ENCODE results near the gene ACTR5.

ACTR5 gene

GRCh38 chr20:38714308-38714707 is 34.0 kb upstream of the ACTR5 start:
- DNase-seq (ENCODE audit: low read depth) = no peak
- no peak for TF ChIP-seq CTCF (IDR thresholded peaks at IDR 0.05; ENCODE audit: insufficient read depth, low read depth, low read length, missing control alignments)
- no peak overlapping the region for H3K4me3 ChIP-seq (ENCODE audit: low read depth, low read length)

GRCh38 chr20:38715646-38716045 is 32.6 kb upstream of the ACTR5 start:
- no peak for DNase-seq (ENCODE audit: low read depth)
- no peak overlapping the region for H3K4me3 ChIP-seq (ENCODE audit: low read depth, low read length)
- TF ChIP-seq CTCF (IDR thresholded peaks at IDR 0.05; ENCODE audit: insufficient read depth, low read depth, low read length, missing control alignments) = no peak

- TF ChIP-seq CTCF (IDR thresholded peaks at IDR 0.05; ENCODE audit: insufficient read depth, low read depth, low read length, missing control alignments) = no peak
- H3K4me3 ChIP-seq (ENCODE audit: low read depth, low read length) = no peak overlapping the region
- no peak for DNase-seq (ENCODE audit: low read depth)
Observed at GRCh38 chr20:38722683-38723016, 25.6 kb upstream of the ACTR5 start.

GRCh38 chr20:38723017-38723847 is 25.0 kb upstream of the ACTR5 start:
- no peak overlapping the region for H3K4me3 ChIP-seq (ENCODE audit: low read depth, low read length)
- no peak for TF ChIP-seq CTCF (IDR thresholded peaks at IDR 0.05; ENCODE audit: insufficient read depth, low read depth, low read length, missing control alignments)
- no peak for DNase-seq (ENCODE audit: low read depth)

GRCh38 chr20:38723848-38724625 is 24.2 kb upstream of the ACTR5 start, which contains the start of gene SLC32A1:
Gene SLC32A1, plus strand, starts transcription at chr20:38724486. Its CDS starts 239 bp downstream, at chr20:38724725.
- no peak for TF ChIP-seq CTCF (IDR thresholded peaks at IDR 0.05; ENCODE audit: insufficient read depth, low read depth, low read length, missing control alignments)
- no peak for DNase-seq (ENCODE audit: low read depth)
- H3K4me3 ChIP-seq (ENCODE audit: low read depth, low read length) = no peak within 1 kb of the TSS

GRCh38 chr20:38724626-38725147 is 23.6 kb upstream of the ACTR5 start:
- DNase-seq (ENCODE audit: low read depth) = no peak
- no peak for TF ChIP-seq CTCF (IDR thresholded peaks at IDR 0.05; ENCODE audit: insufficient read depth, low read depth, low read length, missing control alignments)
- no peak overlapping the region for H3K4me3 ChIP-seq (ENCODE audit: low read depth, low read length)
